K562 (cell line): ENCODE measurements around the gene GABARAP. TPM values are rescaled to one million over a fixed set of nuclear protein-coding genes. Genes with fewer than 3 reads are reported as not detected.

Source experiments
- ATAC-seq: fragments of 200-7000 bp; cut with Tn5 transposase; 3 replicates; pipeline ENCODE4 v1.9.1; 2020; ENCODE audit warnings: moderate library complexity
- BruUV-seq: library from RNA; stranded (reverse); fragments of 400-500 nt; replicated peaks from 2 replicates; lab custom pipeline; 2021; lab: Mats Ljungman, UMichigan
- CTCF ChIA-PET: fragments of 300-600 bp; formaldehyde crosslinking; extraction: SDS; loops from one replicate; lab custom pipeline; 2021; ENCODE audit warnings: low intra/inter-chr PET ratio; lab: Yijun Ruan, JAX
- POLR2A ChIA-PET: fragments of 300-600, 350-650 bp; sonication (Branson Sonifier 250); formaldehyde crosslinking; extraction: SDS; loops from one replicate; lab custom pipeline; 2021; ENCODE audit warnings: antibody characterized with exemption, inconsistent platforms; lab: Yijun Ruan, JAX
- DNase-seq, 4 experiments: peaks; one replicate each; pipeline versions ENCODE4 v3.0.0 to v3.0.0-alpha.2; 2011 to 2018; ENCODE audit warnings: low spot score in 3 of 4, mixed read lengths in 3 of 4; ENCODE audit errors: extremely low read depth in 1 of 4
- FAIRE-seq: peaks from 2 replicates; lab custom pipeline; 2011; peaks lifted over from hg19 to GRCh38; lab: Jason Lieb, UNC
- H2AFZ ChIP-seq: 2 replicates; pipeline ENCODE4 v1.6.0; 2011; ENCODE audit warnings: low read depth, low read length, control low read depth, inconsistent platforms
- H3K27ac ChIP-seq: fragments of 200-600 bp; 3 replicates; pipeline ENCODE4 v1.8.0; 2011; ENCODE audit warnings: low read depth, mild to moderate bottlenecking, control low read depth, inconsistent platforms, low read length, moderate library complexity, mixed read lengths; ENCODE audit errors: extremely low read depth
- H3K27me3 ChIP-seq, 2 experiments: fragments of 300-600 bp in 1 of 2; 2 replicates in 1 of 2; 3 replicates in 1 of 2; pipeline versions ENCODE4 v1.6.0 to v1.8.0; 2011; ENCODE audit warnings: inconsistent platforms in 2 of 2, low read length in 2 of 2, mild to moderate bottlenecking in 1 of 2, mixed read lengths in 1 of 2, moderate library complexity in 1 of 2; ENCODE audit not compliant: control insufficient read depth in 2 of 2, insufficient read depth in 2 of 2
- H3K36me3 ChIP-seq: fragments of 300-600 bp; 3 replicates; pipeline ENCODE4 v1.8.0; 2011; ENCODE audit warnings: mild to moderate bottlenecking, low read length, inconsistent platforms; ENCODE audit not compliant: control insufficient read depth, insufficient read depth
- H3K4me1 ChIP-seq, 2 experiments: fragments of 200-600 bp in 1 of 2; replicated peaks in 1 of 2; 2 replicates in 1 of 2; 3 replicates in 1 of 2; pipeline versions ENCODE4 v1.5.1 to v1.8.0; 2011; ENCODE audit warnings: inconsistent platforms in 2 of 2, low read length in 2 of 2, mild to moderate bottlenecking in 1 of 2, mixed read lengths in 1 of 2, moderate library complexity in 1 of 2; ENCODE audit not compliant: control insufficient read depth in 2 of 2, insufficient read depth in 2 of 2
- H3K4me2 ChIP-seq: 2 replicates; pipeline ENCODE4 v1.6.1; 2011; ENCODE audit warnings: low read length, control low read depth, inconsistent platforms, mixed read lengths; ENCODE audit not compliant: insufficient read depth
- H3K4me3 ChIP-seq: fragments of 200-600 bp; sonication (generic), shearing (Covaris generic); 2 replicates; pipeline ENCODE4 v1.5.1; 2016; ENCODE audit warnings: control low read depth, inconsistent platforms
- H3K79me2 ChIP-seq: fragments of 200-600 bp; 3 replicates; pipeline ENCODE4 v1.8.0; 2011; ENCODE audit warnings: low read length, inconsistent platforms; ENCODE audit not compliant: control insufficient read depth, insufficient read depth
- H3K9ac ChIP-seq, 2 experiments: 2 replicates each; pipeline versions ENCODE4 v1.6.0 to v1.6.1; 2011; ENCODE audit warnings: low read depth in 2 of 2, low read length in 2 of 2, control low read depth in 1 of 2, inconsistent platforms in 1 of 2, mild to moderate bottlenecking in 1 of 2, mixed read lengths in 1 of 2; ENCODE audit not compliant: insufficient read depth in 1 of 2
- H3K9me1 ChIP-seq: one replicate; pipeline ENCODE4 v1.6.0; 2011; ENCODE audit warnings: inconsistent platforms, mild to moderate bottlenecking, low read length, moderate library complexity; ENCODE audit not compliant: control insufficient read depth, insufficient read depth
- H3K9me3 ChIP-seq: replicated peaks from 2 replicates; pipeline ENCODE4 v1.5.1; 2011; ENCODE audit warnings: low read depth, low read length, inconsistent platforms; ENCODE audit not compliant: control insufficient read depth, insufficient read depth
- H4K20me1 ChIP-seq: replicated peaks from 2 replicates; pipeline ENCODE4 v1.6.1; 2011; ENCODE audit warnings: low read length, inconsistent platforms, mixed read lengths; ENCODE audit not compliant: control insufficient read depth, insufficient read depth
- ATF7 ChIP-seq: fragments of 450-650 bp; IDR thresholded peaks from 2 replicates; pipeline ENCODE4 v1.7.1; 2014; ENCODE audit warnings: mild to moderate bottlenecking, moderate library complexity
- BHLHE40 ChIP-seq: IDR thresholded peaks from 2 replicates; pipeline ENCODE4 v1.6.1; 2011; ENCODE audit warnings: low read length, improper control_type of control experiment
- ESRRA ChIP-seq: fragments of 450-650 bp; IDR thresholded peaks from 2 replicates; pipeline ENCODE4 v1.6.1; 2014; ENCODE audit warnings: low read depth, mild to moderate bottlenecking, moderate library complexity, borderline replicate concordance
- ETV5 ChIP-seq: sonication (generic); formaldehyde crosslinking; IDR thresholded peaks from 2 replicates; pipeline ENCODE4 v1.4.0; 2020; ENCODE audit warnings: low read depth, mild to moderate bottlenecking, missing genetic modification reagents
- FOXP1 ChIP-seq: sonication (generic); formaldehyde crosslinking; IDR thresholded peaks from 2 replicates; pipeline ENCODE4 v1.8.0; 2022; ENCODE audit warnings: mild to moderate bottlenecking, missing genetic modification reagents
- KDM5B ChIP-seq: fragments of 200-600 bp; sonication (generic); IDR thresholded peaks from 2 replicates; pipeline ENCODE4 v1.6.1; 2012; ENCODE audit warnings: low read depth, mild to moderate bottlenecking, moderate library complexity, low read length, control low read depth, inconsistent platforms; ENCODE audit not compliant: insufficient replicate concordance
- MTF1 ChIP-seq: fragments of 250-450 bp; sonication (Bioruptor Pico); IDR thresholded peaks from 2 replicates; pipeline ENCODE4 v1.9.0; 2021; ENCODE audit warnings: moderate library complexity, mild to moderate bottlenecking, inconsistent platforms, borderline replicate concordance
- NR3C1 ChIP-seq: sonication (generic); formaldehyde crosslinking; IDR thresholded peaks from 2 replicates; pipeline ENCODE4 v1.8.1; 2022; ENCODE audit warnings: missing genetic modification reagents
- POLR2G ChIP-seq: fragments of 200-400 bp; formaldehyde crosslinking; IDR thresholded peaks from 2 replicates; pipeline ENCODE4 v1.6.1; 2017; ENCODE audit warnings: low read depth, mild to moderate bottlenecking, antibody characterized with exemption, low read length, moderate library complexity
- TEAD1 ChIP-seq, 2 experiments: fragments of 450-650 bp in 1 of 2; sonication (generic) in 1 of 2; formaldehyde crosslinking; IDR thresholded peaks; 2 replicates each; pipeline versions ENCODE4 v1.4.0 to v1.8.0; 2020 to 2022; ENCODE audit warnings: mild to moderate bottlenecking in 2 of 2, missing genetic modification reagents in 1 of 2
- XRCC5 ChIP-seq: fragments of 200-400 bp; formaldehyde crosslinking; IDR thresholded peaks from 2 replicates; pipeline ENCODE4 v1.6.1; 2017; ENCODE audit warnings: low read depth, mild to moderate bottlenecking, low read length
- ZNF431 ChIP-seq: sonication (generic); formaldehyde crosslinking; IDR thresholded peaks from 2 replicates; pipeline ENCODE4 v1.8.0; 2022; ENCODE audit warnings: mild to moderate bottlenecking, missing genetic modification reagents
- WGBS: fragments of 100-300 bp; shearing (Covaris generic); methylation state at CpG from one replicate; pipeline ENCODE4 v1.1.6; 2016; ENCODE audit warnings: low coverage, mixed read lengths; ENCODE audit not compliant: insufficient coverage; ENCODE audit errors: missing lambda C conversion rate; 5-methylcytosine and 5-hydroxymethylcytosine counted together
- in situ Hi-C: fragments of 300-500 bp; cut with MboI; formaldehyde crosslinking; loops from 4 replicates; pipeline ENCODE4 v1.15.0; 2018; ENCODE audit warnings: inconsistent platforms, mixed read lengths
- intact Hi-C: fragments of 100-400 bp; cut with micrococcal nuclease; formaldehyde crosslinking; loops from 2 replicates; pipeline ENCODE4 v1.14.2; 2022
- polyA plus RNA-seq, 8 experiments: library from polyadenylated mRNA; depleted of rRNA in 4 of 8; stranded (reverse) in 5 of 8; unstranded in 3 of 8; fragments of >200 nt; fragmentation: Nextera tagmentation in 2 of 8; fragmentation: Illumina TruSeq in 1 of 8; extraction: Ambion mirVana in 2 of 8; extraction: Trizol in 1 of 8; gene quantifications; 2 replicates each; pipeline versions ENCODE4 v1.2.1 to v1.2.3, GENCODE V29; 2011 to 2014; ENCODE audit warnings: inconsistent platforms in 1 of 8, missing spikeins in 1 of 8
- total RNA-seq, 7 experiments: library from RNA; depleted of rRNA in 6 of 7; stranded (reverse); fragments of >200 nt in 6 of 7; fragmentation: Illumina TruSeq in 2 of 7; extraction: Trizol in 2 of 7; gene quantifications; 2 replicates each; pipeline versions ENCODE4 v1.2.1 to v1.2.3, GENCODE V29; 2011 to 2021; ENCODE audit warnings: low replicate concordance in 1 of 7
- TF ChIP-seq, protein P1 (sequence below): fragments of 250-450 bp; sonication (Bioruptor Pico); IDR thresholded peaks from 2 replicates; pipeline ENCODE4 v1.5.0; 2020; ENCODE audit warnings: mild to moderate bottlenecking, borderline replicate concordance
- TF ChIP-seq, protein P2 (sequence below): fragments of 450-650 bp; IDR thresholded peaks from 2 replicates; pipeline ENCODE4 v1.6.1; 2018; ENCODE audit not compliant: partially characterized antibody

GABARAP gene
- total and polyA plus RNA-seq, 9 of the 15 experiments (the other 6 are each of a cell fraction or from before 2014, with no cell fraction given) = 47.5 to 373 (median 152) TPM

DNA sequence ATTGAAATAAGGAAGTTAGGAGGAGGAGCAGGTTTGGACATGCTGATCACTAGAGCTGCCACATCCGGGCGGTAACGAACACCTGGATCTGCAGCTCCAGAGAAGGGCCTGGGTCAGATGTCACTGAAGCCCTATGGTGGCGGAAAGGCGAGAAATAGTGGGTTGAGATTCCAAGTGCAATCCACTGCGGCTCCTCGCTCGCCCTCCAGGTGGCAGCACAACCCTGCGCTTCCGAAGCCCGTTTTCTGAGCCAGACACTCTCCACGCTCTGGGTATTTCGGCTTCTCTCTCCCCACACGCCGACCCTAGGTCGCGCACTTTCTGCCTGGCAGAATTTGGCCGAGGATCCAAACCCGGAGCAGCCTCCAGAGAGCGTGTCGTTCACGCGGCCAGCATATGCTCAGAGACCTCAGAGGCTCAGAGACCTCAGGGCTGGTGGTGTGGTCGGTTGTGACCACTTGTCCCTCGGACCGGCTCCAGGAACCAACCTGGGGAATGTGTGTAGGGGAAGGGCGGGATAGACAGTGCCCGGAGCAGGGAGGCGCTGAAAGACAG is 38.3 kb upstream of the GABARAP start:
- in situ Hi-C loops = loop anchor here (5.0 kb wide), 1 partner anchor 62 kb away; no protein-coding TSS in a partner anchor
- ChIA-PET CTCF (interaction anchor here (0.6 to 2.3 kb wide), 4 partner anchors 15 to 686 kb away, joined by 3 to 32 read pairs (median 11); no protein-coding TSS in a partner anchor), POLR2A (interaction anchor here (1.0 to 1.8 kb wide), 2 partner anchors 27 to 33 kb away, joined by 4 to 6 read pairs; no protein-coding TSS in a partner anchor)
- 2% methylated on average over 22 of the region's 29 CpGs for WGBS
- H3K4me3 ChIP-seq = peak overlapping the region; percentile 65
- peak overlapping the region; percentile 65 to 97 for H3K9ac ChIP-seq
- peaks cover 15 to 41% of the 10 kb centered on the region in 2 experiments; a peak in 4 of 5 replicates for H3K4me1 ChIP-seq
- no peaks in the 10 kb centered on the region for H3K27me3 ChIP-seq
- H3K9me1 ChIP-seq = no peaks in the 10 kb centered on the region
- DNase-seq (peak; percentile 68 to 88 (median 74)), FAIRE-seq (peak; percentile 89), ATAC-seq (peak; percentile 83)
- H2AFZ ChIP-seq = peak overlapping the region; percentile 91
- H3K27ac ChIP-seq = peak overlapping the region; percentile 74
- H4K20me1 ChIP-seq = no peaks in the 10 kb centered on the region; the same call in 1 of the 2 replicates
- intact Hi-C loops = loop anchor here (1.0 to 5.0 kb wide), 3 partner anchors 16 to 64 kb away; partner anchors contain the start of gene PHF23
- 0 out of 3 replicates have a peak, but pooled peaks cover 3% of the 10 kb centered on the region for H3K36me3 ChIP-seq
- H3K79me2 ChIP-seq = no peaks in the 10 kb centered on the region; the same call in 2 of the 3 replicates
- no peaks in the 10 kb centered on the region for H3K9me3 ChIP-seq
- H3K4me2 ChIP-seq = peak overlapping the region; percentile 84
- BruUV-seq = no TSS peak
- peak in 1 of 2 experiments; percentile 88; a peak in 1 of 4 replicates for TF ChIP-seq TEAD1 (CRISPR knock-in tag; IDR thresholded peaks at IDR 0.05)
- peak; percentile 83 for TF ChIP-seq ZNF431
- TF ChIP-seq ESRRA = peak; percentile 30; the same call in 1 of the 2 replicates
- 0 out of 2 replicates have a peak, but pooled peaks have one; percentile 55 for TF ChIP-seq NR3C1 (CRISPR knock-in tag)
- TF ChIP-seq FOXP1 (CRISPR knock-in tag) = peak; percentile 80
- peak; percentile 56 for TF ChIP-seq KDM5B
- peak; percentile 78; the same call in 1 of the 2 replicates for TF ChIP-seq XRCC5
- TF ChIP-seq, protein P1, sequence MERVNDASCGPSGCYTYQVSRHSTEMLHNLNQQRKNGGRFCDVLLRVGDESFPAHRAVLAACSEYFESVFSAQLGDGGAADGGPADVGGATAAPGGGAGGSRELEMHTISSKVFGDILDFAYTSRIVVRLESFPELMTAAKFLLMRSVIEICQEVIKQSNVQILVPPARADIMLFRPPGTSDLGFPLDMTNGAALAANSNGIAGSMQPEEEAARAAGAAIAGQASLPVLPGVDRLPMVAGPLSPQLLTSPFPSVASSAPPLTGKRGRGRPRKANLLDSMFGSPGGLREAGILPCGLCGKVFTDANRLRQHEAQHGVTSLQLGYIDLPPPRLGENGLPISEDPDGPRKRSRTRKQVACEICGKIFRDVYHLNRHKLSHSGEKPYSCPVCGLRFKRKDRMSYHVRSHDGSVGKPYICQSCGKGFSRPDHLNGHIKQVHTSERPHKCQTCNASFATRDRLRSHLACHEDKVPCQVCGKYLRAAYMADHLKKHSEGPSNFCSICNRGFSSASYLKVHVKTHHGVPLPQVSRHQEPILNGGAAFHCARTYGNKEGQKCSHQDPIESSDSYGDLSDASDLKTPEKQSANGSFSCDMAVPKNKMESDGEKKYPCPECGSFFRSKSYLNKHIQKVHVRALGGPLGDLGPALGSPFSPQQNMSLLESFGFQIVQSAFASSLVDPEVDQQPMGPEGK (CRISPR knock-in tag) = no peak
- TF ChIP-seq POLR2G = peak; percentile 77
- TF ChIP-seq ETV5 (CRISPR knock-in tag) = 0 out of 2 replicates have a peak, but pooled peaks have one; percentile 39
- no peak for TF ChIP-seq MTF1 (CRISPR knock-in tag)
- TF ChIP-seq ATF7 = peak; percentile 42
- TF ChIP-seq, protein P2, sequence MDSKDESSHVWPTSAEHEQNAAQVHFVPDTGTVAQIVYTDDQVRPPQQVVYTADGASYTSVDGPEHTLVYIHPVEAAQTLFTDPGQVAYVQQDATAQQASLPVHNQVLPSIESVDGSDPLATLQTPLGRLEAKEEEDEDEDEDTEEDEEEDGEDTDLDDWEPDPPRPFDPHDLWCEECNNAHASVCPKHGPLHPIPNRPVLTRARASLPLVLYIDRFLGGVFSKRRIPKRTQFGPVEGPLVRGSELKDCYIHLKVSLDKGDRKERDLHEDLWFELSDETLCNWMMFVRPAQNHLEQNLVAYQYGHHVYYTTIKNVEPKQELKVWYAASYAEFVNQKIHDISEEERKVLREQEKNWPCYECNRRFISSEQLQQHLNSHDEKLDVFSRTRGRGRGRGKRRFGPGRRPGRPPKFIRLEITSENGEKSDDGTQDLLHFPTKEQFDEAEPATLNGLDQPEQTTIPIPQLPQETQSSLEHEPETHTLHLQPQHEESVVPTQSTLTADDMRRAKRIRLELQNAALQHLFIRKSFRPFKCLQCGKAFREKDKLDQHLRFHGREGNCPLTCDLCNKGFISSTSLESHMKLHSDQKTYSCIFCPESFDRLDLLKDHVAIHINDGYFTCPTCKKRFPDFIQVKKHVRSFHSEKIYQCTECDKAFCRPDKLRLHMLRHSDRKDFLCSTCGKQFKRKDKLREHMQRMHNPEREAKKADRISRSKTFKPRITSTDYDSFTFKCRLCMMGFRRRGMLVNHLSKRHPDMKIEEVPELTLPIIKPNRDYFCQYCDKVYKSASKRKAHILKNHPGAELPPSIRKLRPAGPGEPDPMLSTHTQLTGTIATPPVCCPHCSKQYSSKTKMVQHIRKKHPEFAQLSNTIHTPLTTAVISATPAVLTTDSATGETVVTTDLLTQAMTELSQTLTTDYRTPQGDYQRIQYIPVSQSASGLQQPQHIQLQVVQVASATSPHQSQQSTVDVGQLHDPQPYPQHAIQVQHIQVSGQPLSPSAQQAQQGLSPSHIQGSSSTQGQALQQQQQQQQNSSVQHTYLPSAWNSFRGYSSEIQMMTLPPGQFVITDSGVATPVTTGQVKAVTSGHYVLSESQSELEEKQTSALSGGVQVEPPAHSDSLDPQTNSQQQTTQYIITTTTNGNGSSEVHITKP = peak; percentile 41
- 0 out of 2 replicates have a peak, but pooled peaks have one; percentile 15 for TF ChIP-seq BHLHE40
